AG04449 (cell line): Measurements from ENCODE around the gene DENND1A.
A peak's percentile ranks its signal among the peaks of the same experiment; 100 is the strongest.

Experiments
- CTCF ChIA-PET: fragments of 350-600 bp; formaldehyde crosslinking; extraction: SDS; loops from one replicate; lab custom pipeline; 2021; ENCODE audit warnings: antibody characterized with exemption; lab: Yijun Ruan, JAX
- POLR2A ChIA-PET: fragments of 400-600, 350-600 bp; formaldehyde crosslinking; extraction: SDS; loops from one replicate; lab custom pipeline; 2020; ENCODE audit warnings: antibody characterized with exemption, inconsistent platforms; lab: Yijun Ruan, JAX
- DNase-seq: peaks from one replicate; pipeline ENCODE4 v3.0.0-alpha.2; 2010; ENCODE audit warnings: low read depth, low spot score
- H3K4me3 ChIP-seq: 2 replicates; pipeline ENCODE4 v1.5.1; 2011; ENCODE audit warnings: low read depth, mild to moderate bottlenecking, control low read depth, low read length
- TF ChIP-seq, protein P1 (sequence below): IDR thresholded peaks from one replicate; pipeline ENCODE4 v1.5.1; 2011; ENCODE audit warnings: mild to moderate bottlenecking, moderate library complexity, low read length, control low read depth, inconsistent platforms; ENCODE audit not compliant: insufficient read depth; ENCODE audit errors: missing control alignments

Gene DENND1A

DNA sequence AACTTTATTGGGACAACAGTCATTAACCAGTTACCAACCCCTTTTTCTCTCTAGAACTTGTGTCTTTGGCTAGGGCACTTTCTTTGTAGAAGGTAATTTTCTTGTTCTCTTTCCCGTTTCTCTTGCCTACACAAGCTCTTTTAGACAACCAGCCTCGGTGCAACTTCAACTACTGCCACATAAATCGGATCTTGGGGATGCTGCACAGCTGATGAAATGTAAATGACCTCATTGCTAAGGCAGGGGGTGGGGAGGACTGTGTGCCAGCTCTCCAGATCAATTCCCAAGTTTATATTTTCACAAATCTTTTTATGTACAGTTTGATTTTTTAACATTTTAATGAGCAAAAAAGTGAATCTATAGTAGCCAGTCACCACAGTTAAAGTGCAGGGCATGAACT, 157.6 kb downstream of the DENND1A start:
- CTCF ChIA-PET, result interaction anchor here (1.7 kb wide), 1 partner anchor 11 kb away, joined by 4 read pairs; no protein-coding TSS in a partner anchor
- POLR2A ChIA-PET, result no interaction called here
- TF ChIP-seq, protein P1, sequence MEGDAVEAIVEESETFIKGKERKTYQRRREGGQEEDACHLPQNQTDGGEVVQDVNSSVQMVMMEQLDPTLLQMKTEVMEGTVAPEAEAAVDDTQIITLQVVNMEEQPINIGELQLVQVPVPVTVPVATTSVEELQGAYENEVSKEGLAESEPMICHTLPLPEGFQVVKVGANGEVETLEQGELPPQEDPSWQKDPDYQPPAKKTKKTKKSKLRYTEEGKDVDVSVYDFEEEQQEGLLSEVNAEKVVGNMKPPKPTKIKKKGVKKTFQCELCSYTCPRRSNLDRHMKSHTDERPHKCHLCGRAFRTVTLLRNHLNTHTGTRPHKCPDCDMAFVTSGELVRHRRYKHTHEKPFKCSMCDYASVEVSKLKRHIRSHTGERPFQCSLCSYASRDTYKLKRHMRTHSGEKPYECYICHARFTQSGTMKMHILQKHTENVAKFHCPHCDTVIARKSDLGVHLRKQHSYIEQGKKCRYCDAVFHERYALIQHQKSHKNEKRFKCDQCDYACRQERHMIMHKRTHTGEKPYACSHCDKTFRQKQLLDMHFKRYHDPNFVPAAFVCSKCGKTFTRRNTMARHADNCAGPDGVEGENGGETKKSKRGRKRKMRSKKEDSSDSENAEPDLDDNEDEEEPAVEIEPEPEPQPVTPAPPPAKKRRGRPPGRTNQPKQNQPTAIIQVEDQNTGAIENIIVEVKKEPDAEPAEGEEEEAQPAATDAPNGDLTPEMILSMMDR, result no peak
- no peak overlapping the region for H3K4me3 ChIP-seq
- no peak for DNase-seq

DNA sequence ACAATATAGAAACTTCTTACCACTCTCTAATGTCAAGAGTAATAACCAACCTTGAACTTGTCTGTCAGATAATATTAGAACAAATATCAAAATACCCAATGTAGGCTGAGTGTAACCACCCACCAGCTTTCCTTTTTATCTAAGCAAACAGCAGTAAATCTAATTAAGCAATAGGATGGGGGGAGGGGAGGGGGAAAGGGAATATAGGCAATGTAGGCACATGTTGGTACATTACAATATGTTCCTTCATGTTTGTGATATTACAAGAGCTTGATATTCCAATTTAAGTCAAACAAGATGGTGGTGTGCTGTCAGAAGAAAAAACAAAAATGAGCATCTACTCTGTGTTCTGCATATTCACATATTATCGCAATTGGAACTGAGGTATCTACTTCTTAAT, 158.2 kb downstream of the DENND1A start:
- TF ChIP-seq, protein P1, result no peak
- DNase-seq, result no peak
- POLR2A ChIA-PET, result no interaction called here
- no peak overlapping the region for H3K4me3 ChIP-seq
- CTCF ChIA-PET, result no interaction called here

DNA sequence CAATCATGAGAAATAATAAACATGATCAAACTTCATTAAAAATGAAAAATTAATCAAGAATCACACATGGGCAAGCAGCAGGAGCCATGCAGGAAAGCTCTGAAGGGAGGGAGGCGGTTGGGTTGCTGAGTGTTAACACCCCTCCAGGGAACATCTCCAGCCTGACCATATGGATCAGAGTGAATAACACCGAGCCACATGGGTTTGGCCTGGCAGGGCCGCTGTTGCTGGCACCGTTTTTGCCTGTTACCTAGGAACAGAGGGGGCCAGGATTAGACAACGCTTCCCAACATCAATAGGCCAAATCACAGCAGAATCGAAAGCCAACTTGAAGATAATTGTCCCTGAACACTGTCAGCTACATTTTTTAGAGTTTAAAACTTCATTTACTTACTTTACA, 160.2 kb downstream of the DENND1A start:
- POLR2A ChIA-PET, result no interaction called here
- TF ChIP-seq, protein P1, result no peak
- no peak overlapping the region for H3K4me3 ChIP-seq
- CTCF ChIA-PET, result interaction anchor here (0.8 kb wide), 1 partner anchor 271 kb away, joined by 4 read pairs; no protein-coding TSS in a partner anchor
- no peak for DNase-seq

DNA sequence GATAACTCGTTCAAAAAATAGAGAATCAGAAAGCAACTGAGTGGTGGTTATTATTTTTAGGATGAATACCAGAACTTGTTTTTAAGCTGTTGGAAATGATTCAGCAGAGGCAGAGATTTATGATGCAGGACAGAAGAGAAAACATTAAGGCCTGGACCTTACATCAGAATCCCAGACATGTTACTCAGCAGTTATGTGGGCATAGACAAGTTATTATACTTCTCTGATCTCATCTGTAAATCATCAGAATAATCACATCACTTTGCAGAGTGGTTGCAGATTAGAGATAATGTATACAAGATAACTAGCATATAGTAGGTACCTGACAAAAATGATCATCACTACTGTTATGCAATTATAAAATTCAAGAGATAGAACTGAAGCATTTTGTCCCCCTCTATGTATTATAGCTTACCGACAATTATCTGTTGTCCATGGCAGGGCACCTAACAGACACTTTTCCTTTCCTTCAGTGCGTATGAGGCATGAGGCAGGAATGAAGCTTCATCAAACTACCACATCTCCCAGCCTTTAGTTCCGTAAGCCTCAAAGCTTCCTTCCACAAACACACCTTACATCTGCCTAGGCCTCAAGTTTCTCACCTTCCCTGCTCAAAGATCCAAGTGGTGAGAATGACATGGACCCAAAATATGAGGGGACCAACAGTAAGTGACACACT, 165.9 kb downstream of the DENND1A start:
- H3K4me3 ChIP-seq, result no peak overlapping the region
- ChIA-PET POLR2A (interaction anchor here (0.9 to 1.5 kb wide), 2 partner anchors 13 to 21 kb away, joined by 3 to 4 read pairs; no protein-coding TSS in a partner anchor), CTCF (interaction anchor here (0.7 to 1.3 kb wide), 3 partner anchors 18 to 211 kb away, joined by 3 to 4 read pairs (median 3); no protein-coding TSS in a partner anchor)
- peak; percentile 81 for DNase-seq
- TF ChIP-seq, protein P1, result no peak

DNA sequence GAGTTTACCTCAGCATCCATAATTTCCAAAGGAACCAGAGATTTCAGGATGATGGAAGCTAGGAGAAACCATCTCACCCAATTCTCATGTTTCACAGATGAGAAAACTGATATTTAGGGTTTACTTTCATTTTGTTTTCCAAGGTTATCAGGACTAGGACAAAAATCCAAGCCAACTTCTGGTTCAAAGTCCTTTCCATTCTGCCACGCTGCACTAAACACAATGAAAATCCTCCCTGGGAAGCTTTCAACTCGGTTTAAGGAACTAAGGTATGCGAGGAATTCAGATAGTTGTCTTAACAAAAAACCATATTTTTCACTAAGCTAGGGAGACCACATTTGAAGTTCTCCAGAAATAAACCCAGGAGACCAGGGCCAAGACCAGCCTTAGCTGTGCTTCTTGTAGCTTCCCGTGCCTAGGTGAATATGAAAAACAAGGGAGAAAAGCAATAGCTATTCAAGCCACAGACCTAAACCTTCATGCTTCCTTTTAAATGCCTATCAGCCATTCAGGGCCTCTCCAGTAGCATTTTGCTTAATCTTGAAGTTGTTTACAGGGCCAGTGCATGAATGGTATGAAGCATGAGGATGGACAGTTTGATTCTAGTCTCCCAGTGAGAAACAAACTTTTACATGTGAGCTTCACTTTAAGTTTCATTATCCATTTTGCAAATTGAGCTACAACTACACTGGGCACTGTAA, 167.9 kb downstream of the DENND1A start:
- ChIA-PET POLR2A (no interaction called here), CTCF (interaction anchor here (1.0 to 1.7 kb wide), 4 partner anchors 15 to 278 kb away, joined by 3 to 4 read pairs (median 3); no protein-coding TSS in a partner anchor)
- TF ChIP-seq, protein P1, result no peak
- H3K4me3 ChIP-seq, result no peak overlapping the region
- no peak for DNase-seq

DNA sequence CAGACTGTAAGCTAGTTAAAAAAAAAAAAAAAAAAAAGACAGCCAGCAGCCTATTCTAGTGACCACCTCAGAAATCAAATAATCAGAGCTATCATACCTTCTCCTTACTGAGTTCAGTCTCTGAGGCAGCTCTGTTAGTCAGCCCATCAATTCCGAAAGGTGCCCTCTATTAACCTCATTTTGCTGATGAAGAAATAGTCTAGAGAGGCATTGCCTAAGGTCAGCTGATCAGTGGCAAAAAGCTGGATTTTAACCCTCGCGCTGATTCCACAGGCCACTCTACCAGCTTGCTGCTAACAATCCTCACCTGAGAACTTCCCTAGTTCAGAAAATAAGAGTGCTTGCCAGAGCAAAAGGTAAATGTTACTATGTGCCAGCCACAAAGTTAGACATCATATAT, 172.0 kb downstream of the DENND1A start:
- no peak for DNase-seq
- TF ChIP-seq, protein P1, result no peak
- CTCF ChIA-PET, result interaction anchor here (0.9 to 1.2 kb wide), 2 partner anchors 283 to 369 kb away, joined by 3 to 4 read pairs; no protein-coding TSS in a partner anchor
- POLR2A ChIA-PET, result no interaction called here
- H3K4me3 ChIP-seq, result no peak overlapping the region
